Fibroblast of villous mesenchyme (primary cell): Measurements from ENCODE around the gene PSMB5. TPM values are rescaled to one million over a fixed set of nuclear protein-coding genes. Genes with fewer than 3 reads are reported as not detected.

Source experiments
- DNase-seq: peaks from one replicate; pipeline ENCODE4 v3.0.0-alpha.2; 2010; ENCODE audit warnings: low read depth
- H3K4me3 ChIP-seq: 2 replicates; pipeline ENCODE4 v1.5.1; 2011; ENCODE audit warnings: low read depth, mild to moderate bottlenecking, low read length
- total RNA-seq: library from RNA; depleted of rRNA; stranded (reverse); fragments of >200 nt; gene quantifications from 2 replicates; pipeline ENCODE4 v1.2.3, GENCODE V29; 2012
- TF ChIP-seq, protein P1 (sequence below): IDR thresholded peaks from 2 replicates; pipeline ENCODE4 v1.5.1; 2012; ENCODE audit warnings: low read depth, mild to moderate bottlenecking, low read length; ENCODE audit not compliant: insufficient read depth

Gene PSMB5
- total RNA-seq, 1 donor: 196 TPM

DNA sequence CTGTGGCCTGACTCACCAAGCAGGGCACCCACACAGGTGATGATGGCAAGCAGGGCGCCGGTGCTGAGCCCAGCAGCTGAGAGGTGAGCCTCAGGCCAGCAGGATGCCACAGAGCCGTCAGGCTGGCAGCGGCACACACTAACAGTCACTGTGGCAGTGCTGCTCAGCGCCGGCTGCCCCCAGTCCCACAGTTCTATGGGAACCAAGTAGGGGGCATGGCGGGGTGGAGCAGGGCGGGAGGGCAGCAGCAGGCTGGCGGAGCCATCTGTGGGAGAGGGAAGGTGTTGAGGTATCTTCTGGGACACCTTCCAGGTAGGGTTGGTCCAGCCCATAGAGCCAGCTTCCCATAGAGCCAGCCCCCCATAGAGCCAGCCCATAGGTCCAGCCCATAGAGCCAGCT lies 14.3 kb upstream of the PSMB5 start:
- no peak overlapping the region for H3K4me3 ChIP-seq
- TF ChIP-seq, protein P1, sequence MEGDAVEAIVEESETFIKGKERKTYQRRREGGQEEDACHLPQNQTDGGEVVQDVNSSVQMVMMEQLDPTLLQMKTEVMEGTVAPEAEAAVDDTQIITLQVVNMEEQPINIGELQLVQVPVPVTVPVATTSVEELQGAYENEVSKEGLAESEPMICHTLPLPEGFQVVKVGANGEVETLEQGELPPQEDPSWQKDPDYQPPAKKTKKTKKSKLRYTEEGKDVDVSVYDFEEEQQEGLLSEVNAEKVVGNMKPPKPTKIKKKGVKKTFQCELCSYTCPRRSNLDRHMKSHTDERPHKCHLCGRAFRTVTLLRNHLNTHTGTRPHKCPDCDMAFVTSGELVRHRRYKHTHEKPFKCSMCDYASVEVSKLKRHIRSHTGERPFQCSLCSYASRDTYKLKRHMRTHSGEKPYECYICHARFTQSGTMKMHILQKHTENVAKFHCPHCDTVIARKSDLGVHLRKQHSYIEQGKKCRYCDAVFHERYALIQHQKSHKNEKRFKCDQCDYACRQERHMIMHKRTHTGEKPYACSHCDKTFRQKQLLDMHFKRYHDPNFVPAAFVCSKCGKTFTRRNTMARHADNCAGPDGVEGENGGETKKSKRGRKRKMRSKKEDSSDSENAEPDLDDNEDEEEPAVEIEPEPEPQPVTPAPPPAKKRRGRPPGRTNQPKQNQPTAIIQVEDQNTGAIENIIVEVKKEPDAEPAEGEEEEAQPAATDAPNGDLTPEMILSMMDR: no peak
- DNase-seq: no peak

DNA sequence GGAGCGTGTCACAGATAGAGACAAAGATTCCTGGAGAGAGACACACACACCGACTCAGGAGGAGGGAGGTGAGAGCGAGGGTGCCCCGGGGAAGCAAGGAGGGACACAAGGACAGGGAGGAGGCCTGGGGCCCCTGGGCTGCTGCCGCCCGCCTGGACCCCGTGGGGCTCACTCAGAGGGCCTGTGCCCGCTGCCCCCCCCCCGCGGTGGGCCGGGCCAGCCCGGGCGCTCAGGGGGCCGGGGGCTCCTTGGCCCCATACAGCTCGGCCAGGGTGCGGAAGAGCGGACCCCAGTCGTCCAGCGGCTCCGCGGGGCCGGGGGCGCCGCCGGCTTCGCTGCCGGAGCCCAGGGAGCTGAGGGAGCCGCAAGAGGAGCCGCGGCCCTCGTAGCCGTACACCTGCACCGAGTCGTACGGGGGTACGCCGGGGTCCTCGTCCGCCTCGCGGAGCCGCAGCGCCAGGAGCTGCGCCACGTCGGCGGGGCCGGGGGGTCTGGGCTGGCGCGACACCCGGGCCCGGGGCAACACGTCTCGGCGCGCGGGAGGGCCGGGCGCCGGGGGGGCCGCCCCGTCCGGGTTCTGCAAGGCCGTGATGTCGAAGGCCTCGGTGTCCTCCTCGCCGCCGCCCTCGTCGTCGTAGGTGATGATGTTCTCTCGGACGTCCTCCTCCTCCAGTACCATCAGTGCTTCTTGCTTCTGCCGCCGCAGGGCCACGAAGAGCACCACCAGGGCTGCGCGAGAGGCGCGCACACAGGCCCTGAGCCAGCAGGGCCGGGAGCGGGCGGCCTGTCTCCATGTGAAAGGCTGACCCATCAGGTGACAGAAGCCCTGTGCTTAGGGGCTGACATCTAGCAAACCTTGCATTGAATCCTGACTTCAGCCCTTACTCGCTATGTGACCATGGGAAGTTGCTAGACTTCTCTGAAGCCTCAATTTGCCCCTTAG lies 13.3 kb upstream of the PSMB5 start:
- TF ChIP-seq, protein P1: no peak
- DNase-seq: no peak
- H3K4me3 ChIP-seq: no peak overlapping the region

GRCh38 chr14:23047034-23047634 lies 12.4 kb upstream of the PSMB5 start:
- H3K4me3 ChIP-seq: no peak overlapping the region
- no peak for DNase-seq
- TF ChIP-seq, protein P1: no peak

DNA sequence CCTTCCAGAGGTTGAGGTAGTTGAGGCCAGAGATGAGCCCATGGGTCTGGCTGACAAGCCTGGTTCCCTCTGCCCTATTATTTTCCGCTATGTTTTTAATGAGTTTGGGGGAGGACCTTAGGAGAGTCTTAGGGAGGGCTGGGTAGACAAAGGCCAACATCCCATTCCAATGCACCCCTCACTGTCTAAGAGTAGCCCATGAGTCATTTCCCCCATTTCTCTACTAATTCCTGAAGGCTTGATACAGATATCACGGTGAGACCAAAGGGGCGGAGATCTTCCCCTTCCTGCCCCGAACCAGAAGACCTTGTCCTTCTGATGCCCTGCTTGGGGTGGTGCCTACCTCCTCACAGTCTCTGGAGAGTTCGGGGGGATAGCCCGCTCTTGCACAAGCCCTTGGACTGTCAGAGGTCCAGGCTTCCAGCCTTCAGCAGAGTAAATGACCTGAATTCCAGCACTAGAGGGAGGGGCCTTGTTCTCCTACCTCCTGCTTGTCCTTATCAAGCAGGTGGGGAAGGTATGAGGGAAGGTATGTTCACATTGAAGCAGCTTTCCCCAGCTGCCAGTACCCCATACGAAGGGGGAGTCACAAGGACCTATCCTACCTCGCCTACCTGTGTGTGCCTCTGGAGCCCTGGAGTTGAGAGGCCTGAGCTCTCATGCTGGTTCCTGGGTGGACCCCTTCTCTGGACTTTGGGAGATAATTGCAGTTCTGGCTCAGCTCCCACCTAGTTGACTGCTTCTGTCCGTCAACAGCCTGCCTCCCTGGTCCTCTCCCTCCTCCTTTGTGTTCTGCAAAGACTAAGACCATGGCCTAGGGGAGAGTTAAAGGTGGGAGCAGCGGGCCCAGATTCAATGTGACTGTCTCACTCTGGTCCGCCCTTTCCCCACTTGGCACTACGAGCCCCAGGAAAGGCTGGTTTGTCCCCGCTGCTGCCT lies 11.0 kb upstream of the PSMB5 start:
- no peak for DNase-seq
- no peak overlapping the region for H3K4me3 ChIP-seq
- TF ChIP-seq, protein P1: no peak

- DNase-seq: no peak
- no peak overlapping the region for H3K4me3 ChIP-seq
- TF ChIP-seq, protein P1: no peak
Measured at GRCh38 chr14:23044840-23045239, 10.1 kb upstream of the PSMB5 start.

GRCh38 chr14:23043754-23044153 lies 9.1 kb upstream of the PSMB5 start:
- no peak overlapping the region for H3K4me3 ChIP-seq
- TF ChIP-seq, protein P1: no peak
- no peak for DNase-seq
